ENCODE measurements around the gene CFL1. TPM values are rescaled to one million over a fixed set of nuclear protein-coding genes. Genes with fewer than 3 reads are reported as not detected.

The CFL1 gene
- total RNA-seq, 2 donors from 2014 or later: 365 to 493 TPM

- Histone ChIP-seq H3K27ac (no peak overlapping the region), H3K4me1 (no peaks in the 10 kb centered on the region), H3K4me3 (no peak overlapping the region), H3K27me3 (no peaks in the 10 kb centered on the region), H3K9me3 (no peaks in the 10 kb centered on the region), H3K36me3 (no peaks in the 10 kb centered on the region)
- DNase-seq (ENCODE audit: low spot score): no peak
- TF ChIP-seq CTCF (IDR thresholded peaks at IDR 0.05): no peak
These were observed 30.8 kb downstream of the CFL1 start for GRCh38 chr11:65826984-65827735.

GRCh38 chr11:65822776-65823528, 35.0 kb downstream of the CFL1 start:
- Histone ChIP-seq H3K4me1 (peaks cover 0 to 4% of the 10 kb centered on the region in 2 donors), H3K27me3 (no peaks in the 10 kb centered on the region), H3K4me3 (no peak overlapping the region), H3K9me3 (no peaks in the 10 kb centered on the region), H3K36me3 (no peaks in the 10 kb centered on the region), H3K27ac (no peak overlapping the region)
- DNase-seq (ENCODE audit: low spot score): no peak
- no peak for TF ChIP-seq CTCF (IDR thresholded peaks at IDR 0.05)

- Histone ChIP-seq H3K4me1 (peaks cover 0 to 8% of the 10 kb centered on the region in 2 donors), H3K9me3 (no peaks in the 10 kb centered on the region), H3K4me3 (no peak overlapping the region), H3K36me3 (no peaks in the 10 kb centered on the region), H3K27ac (no peak overlapping the region), H3K27me3 (no peaks in the 10 kb centered on the region)
- no peak for TF ChIP-seq CTCF (IDR thresholded peaks at IDR 0.05)
- no peak for DNase-seq (ENCODE audit: low spot score)
These were observed 36.9 kb downstream of the CFL1 start for GRCh38 chr11:65821107-65821506.

GRCh38 chr11:65817835-65818680, 39.9 kb downstream of the CFL1 start:
- H3K36me3 ChIP-seq: no peaks in the 10 kb centered on the region
- TF ChIP-seq CTCF (IDR thresholded peaks at IDR 0.05): peak; percentile 100
- H3K27me3 ChIP-seq: no peaks in the 10 kb centered on the region
- peak; percentile 93 for DNase-seq (ENCODE audit: low spot score)
- H3K27ac ChIP-seq: peak overlapping the region; percentile 66
- H3K4me1 ChIP-seq: peaks cover 0 to 8% of the 10 kb centered on the region in 2 donors
- H3K4me3 ChIP-seq: peak overlapping the region; percentile 52 to 66
- no peaks in the 10 kb centered on the region for H3K9me3 ChIP-seq

- H3K4me3 ChIP-seq: peak overlapping the region; percentile 52 to 66
- peak overlapping the region; percentile 66 for H3K27ac ChIP-seq
These were observed 40.6 kb downstream of the CFL1 start for GRCh38 chr11:65817312-65817834.

More at GRCh38 chr11:65817312-65817834, 40.6 kb downstream of the CFL1 start:
- Histone ChIP-seq H3K27me3 (no peaks in the 10 kb centered on the region), H3K4me1 (peaks cover 0 to 8% of the 10 kb centered on the region in 2 donors), H3K9me3 (no peaks in the 10 kb centered on the region), H3K36me3 (no peaks in the 10 kb centered on the region)
- TF ChIP-seq CTCF (IDR thresholded peaks at IDR 0.05): no peak
- DNase-seq (ENCODE audit: low spot score): no peak
